CD4-positive, alpha-beta T cell treated with Interleukin-21 for 1 hour (primary cell): ENCODE measurements around the gene CPSF4L.

Source experiments
- DNase-seq: peaks from one replicate; pipeline ENCODE4 v3.0.0-alpha.2; 2020

The CPSF4L gene

GRCh38 chr17:73199751-73200317 lies 61.8 kb downstream of the CPSF4L start:
- no peak for DNase-seq

DNA sequence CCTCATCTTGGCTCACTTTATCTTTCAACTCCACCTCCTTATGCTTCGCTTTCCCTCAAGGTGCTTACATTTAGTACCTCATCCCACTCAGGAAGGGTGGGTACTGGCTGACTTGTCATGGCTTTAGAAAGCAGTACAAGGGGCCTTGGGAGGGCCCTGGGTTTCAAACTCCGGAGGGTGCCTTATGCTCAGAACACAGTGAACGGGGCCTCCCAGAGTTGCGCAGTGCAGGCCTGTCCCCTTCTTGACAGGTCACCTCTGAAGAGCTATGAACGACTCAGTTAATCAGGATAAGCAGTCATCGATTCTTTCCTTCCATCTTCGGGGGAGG lies 62.8 kb downstream of the CPSF4L start:
- DNase-seq, result no peak
